SKM-1 treated with dmso at 0.1 percent for 144 hours (cell line): ENCODE results near the gene PLAAT4.
"Not testable (repeated sequence)": the region's sequence is repeated elsewhere in the genome, so short reads cannot be mapped to it uniquely, and the experiment has no call there.

ENCODE experiments used
- DNase-seq: peaks from one replicate; lab custom pipeline; 2025; ENCODE audit not compliant: unreplicated experiment; lab: John Stamatoyannopoulos, UW

Gene PLAAT4

GRCh38 chr11:63537293-63538101 lies 889 bp downstream of the PLAAT4 start:
- DNase-seq: no peak

GRCh38 chr11:63542506-63542905 lies 5.9 kb downstream of the PLAAT4 start:
- not testable (repeated sequence) for DNase-seq

GRCh38 chr11:63543711-63544110 lies 7.1 kb downstream of the PLAAT4 start:
- DNase-seq: no peak

- no peak for DNase-seq
Measured at GRCh38 chr11:63547061-63547460, 10.5 kb downstream of the PLAAT4 start.

GRCh38 chr11:63548178-63548577 lies 11.6 kb downstream of the PLAAT4 start:
- DNase-seq: no peak

- no peak for DNase-seq
Measured at GRCh38 chr11:63549411-63549810, 12.8 kb downstream of the PLAAT4 start.

GRCh38 chr11:63550156-63550700 lies 13.6 kb downstream of the PLAAT4 start:
- not testable (repeated sequence) for DNase-seq

GRCh38 chr11:63551091-63551888 lies 14.7 kb downstream of the PLAAT4 start:
- no peak for DNase-seq

GRCh38 chr11:63551889-63552266 lies 15.3 kb downstream of the PLAAT4 start:
- DNase-seq: no peak

- no peak for DNase-seq
Measured at GRCh38 chr11:63552921-63553320, 16.3 kb downstream of the PLAAT4 start.

GRCh38 chr11:63553759-63554158 lies 17.2 kb downstream of the PLAAT4 start:
- DNase-seq: no peak

GRCh38 chr11:63554877-63555223 lies 18.2 kb downstream of the PLAAT4 start:
- no peak for DNase-seq

- DNase-seq: no peak
Measured at GRCh38 chr11:63556404-63557013, 19.9 kb downstream of the PLAAT4 start.

GRCh38 chr11:63557570-63557969 lies 21.0 kb downstream of the PLAAT4 start:
- DNase-seq: no peak

GRCh38 chr11:63558459-63559157 lies 22.0 kb downstream of the PLAAT4 start:
- no peak for DNase-seq

GRCh38 chr11:63560506-63561180 lies 24.0 kb downstream of the PLAAT4 start:
- DNase-seq: no peak

- DNase-seq: no peak
Measured at GRCh38 chr11:63563201-63564055, 26.8 kb downstream of the PLAAT4 start, which contains the start of gene PLAAT2. TSS of gene PLAAT2 (minus strand) at chr11:63563379. CDS start at chr11:63563324, 55 bp downstream.

- DNase-seq: no peak
Measured at GRCh38 chr11:63564056-63564774, 27.6 kb downstream of the PLAAT4 start.
